ENCODE results near the gene APBA2.
A peak's percentile ranks its signal among the peaks of the same experiment; 100 is the strongest.
"Not testable (repeated sequence)": the region's sequence is repeated elsewhere in the genome, so short reads cannot be mapped to it uniquely, and the experiment has no call there.

APBA2 gene

DNA sequence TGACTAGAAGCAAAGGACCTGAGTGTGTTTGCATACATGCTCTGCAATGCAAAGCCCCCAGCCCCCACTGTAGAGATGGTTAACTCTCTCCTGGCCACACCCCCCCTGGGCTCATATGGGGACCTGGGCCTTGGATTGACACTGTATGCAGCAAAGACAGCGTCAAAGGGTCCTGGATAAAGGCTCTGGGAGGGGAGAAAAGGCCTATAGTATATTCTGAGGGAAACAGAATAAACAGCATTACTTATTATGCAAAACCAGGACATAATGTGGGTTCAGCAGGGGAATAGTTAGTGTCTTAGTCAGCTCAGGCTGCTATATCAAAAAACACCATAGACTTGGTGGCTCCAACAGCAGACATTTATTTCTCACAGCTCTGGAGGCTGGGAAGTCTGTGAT is 158.7 kb downstream of the APBA2 start:
- peak; percentile 96 for DNase-seq

DNA sequence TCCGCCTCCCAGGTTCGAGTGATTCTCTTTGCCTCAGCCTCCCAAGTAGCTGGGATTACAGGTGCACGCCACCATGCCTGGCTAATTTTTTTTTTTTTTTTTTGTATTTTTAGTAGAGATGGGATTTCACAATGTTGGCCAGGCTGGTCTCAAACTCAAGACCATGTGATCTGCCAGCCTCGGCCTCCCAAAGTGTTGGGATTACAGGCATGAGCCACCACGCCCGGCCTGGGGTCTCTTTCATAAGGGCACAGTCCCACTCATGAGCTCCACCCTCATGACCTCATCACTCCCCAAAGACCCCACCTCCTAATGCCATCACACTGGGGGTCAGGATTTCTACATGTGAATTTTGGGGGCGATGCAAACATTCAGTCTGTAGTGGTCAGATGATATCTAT is 159.4 kb downstream of the APBA2 start:
- DNase-seq, result not testable (repeated sequence)

GRCh38 chr15:29045717-29046116 is 159.9 kb downstream of the APBA2 start:
- DNase-seq, result peak; percentile 85

GRCh38 chr15:29046281-29046810 is 160.6 kb downstream of the APBA2 start:
- no peak for DNase-seq

DNA sequence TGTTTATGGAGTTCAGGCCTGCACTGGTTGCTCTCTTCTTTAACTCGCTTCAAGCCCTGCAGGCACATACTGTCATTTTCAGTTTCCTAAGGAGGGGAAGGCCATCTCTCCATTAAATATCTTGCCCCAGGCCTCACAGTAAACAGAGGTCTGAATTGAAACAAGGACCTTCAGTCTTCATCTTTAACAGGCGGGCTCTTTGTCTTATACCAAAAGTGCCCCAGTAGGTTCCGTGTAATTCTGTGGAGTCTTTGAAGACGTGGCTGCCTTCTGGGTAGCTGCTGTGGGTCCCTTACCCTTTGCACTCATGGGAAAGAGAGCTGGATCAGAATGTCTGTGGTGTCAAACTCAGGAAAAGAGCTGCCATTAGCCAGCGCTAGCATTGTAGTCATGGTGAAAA is 161.2 kb downstream of the APBA2 start:
- DNase-seq, result no peak

- DNase-seq, result no peak
Measured at GRCh38 chr15:29048011-29048410, 162.2 kb downstream of the APBA2 start.

DNA sequence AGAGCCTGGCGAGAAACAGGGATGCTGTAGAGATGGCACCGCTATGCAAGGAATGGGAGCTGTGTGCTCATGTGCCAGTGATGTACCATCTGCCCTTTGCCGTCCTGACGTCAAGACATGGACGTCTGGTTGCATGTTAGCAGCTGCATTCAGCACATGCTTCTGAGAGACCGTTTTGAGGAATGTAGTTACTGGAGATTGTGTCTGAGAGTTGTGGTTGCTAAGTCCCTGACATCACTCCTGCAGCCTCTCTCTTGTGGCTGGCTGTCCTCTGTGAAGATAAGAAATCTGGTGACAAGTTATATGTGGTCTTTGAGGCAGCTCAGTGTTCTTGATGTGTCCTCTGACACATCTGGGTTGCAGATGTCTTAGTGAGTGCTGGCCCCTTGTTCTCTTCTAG is 165.1 kb downstream of the APBA2 start:
- DNase-seq, result no peak

GRCh38 chr15:29051422-29051821 is 165.6 kb downstream of the APBA2 start:
- no peak for DNase-seq

DNA sequence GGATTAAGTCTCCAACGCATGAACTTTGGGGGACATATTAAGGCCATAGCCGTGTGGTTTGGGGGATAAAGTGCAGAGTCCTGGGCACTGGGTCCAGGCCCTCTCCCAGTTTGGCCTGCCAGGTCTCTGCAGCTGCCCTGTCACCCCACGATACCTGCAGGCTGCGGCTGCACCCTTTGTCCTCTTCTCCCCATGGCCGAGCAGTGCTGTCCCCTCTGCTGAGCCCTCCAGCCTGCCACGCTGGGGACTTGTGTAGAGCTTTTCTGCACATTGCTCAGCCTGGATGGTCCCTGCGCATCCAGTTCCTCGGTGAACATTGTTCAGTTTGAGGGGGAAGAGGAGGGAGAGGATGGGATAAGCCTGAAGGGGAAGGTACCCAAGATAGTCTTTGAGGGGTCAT is 167.2 kb downstream of the APBA2 start:
- no peak for DNase-seq

DNA sequence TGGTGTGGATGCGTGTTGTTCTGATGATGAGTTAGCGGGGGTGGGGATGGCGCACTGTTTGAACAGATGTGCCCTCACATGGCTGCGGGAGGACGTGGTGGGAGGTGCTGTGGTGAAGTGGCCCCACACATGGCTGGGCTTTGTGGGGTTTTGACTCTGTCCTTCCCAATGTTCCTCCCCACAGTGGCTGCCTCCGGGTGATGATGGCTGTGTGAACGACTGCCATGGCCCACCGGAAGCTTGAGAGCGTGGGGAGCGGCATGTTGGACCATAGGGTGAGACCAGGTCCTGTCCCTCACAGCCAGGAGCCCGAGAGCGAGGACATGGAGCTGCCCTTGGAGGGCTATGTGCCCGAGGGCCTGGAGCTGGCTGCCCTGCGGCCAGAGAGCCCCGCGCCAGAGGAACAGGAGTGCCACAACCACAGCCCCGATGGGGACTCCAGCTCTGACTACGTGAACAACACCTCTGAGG is 167.9 kb downstream of the APBA2 start:
- no peak for DNase-seq

GRCh38 chr15:29054171-29055045 is 168.6 kb downstream of the APBA2 start:
- no peak for DNase-seq

DNA sequence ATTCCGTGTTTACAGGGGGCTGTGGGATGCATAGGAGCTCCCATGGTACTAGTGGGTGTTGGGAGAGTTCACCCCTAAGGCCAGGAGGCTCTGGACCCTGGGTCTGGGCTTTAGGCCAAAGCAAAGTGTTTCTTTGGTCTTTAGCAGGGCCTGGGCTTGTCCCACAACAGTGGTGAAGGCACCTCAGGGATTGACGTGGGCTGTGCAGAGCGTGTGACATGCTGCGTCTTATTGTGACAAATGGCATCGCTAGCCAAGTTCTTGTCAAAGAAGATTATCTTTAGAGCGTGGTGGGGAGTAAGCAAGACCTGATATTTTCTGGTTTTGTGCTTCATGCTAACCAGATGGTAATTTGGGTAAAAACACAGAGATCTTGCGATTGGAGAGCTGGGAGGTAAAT is 170.1 kb downstream of the APBA2 start:
- no peak for DNase-seq

DNA sequence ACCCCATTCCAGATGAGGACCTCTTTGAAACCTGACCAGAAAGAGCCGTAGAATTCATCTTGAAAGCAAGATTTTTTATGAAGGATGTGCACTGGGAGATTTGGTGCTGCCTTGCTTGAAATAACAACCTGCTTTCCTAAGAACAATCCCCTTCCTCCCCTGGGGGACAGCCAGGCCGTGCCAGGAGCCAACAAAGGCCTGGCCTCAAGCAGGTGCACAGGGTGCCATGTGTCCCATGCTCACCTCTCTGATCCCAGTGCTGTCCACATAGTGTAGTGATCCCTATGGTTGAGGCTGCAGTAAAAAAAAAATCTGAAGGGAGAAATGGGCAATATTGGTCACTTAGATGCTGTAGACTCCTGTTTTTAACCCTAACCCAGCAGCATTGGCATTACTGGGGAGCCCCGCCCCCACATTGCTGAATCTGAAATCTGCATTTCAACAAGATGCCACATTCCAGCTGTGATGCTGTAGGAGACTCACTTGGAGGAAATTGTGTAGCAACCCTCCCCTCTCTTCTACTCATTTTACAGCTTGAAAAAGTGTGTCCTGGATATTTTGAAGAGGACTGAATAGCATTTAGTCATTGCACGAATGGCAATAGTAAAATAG is 171.2 kb downstream of the APBA2 start:
- no peak for DNase-seq

DNA sequence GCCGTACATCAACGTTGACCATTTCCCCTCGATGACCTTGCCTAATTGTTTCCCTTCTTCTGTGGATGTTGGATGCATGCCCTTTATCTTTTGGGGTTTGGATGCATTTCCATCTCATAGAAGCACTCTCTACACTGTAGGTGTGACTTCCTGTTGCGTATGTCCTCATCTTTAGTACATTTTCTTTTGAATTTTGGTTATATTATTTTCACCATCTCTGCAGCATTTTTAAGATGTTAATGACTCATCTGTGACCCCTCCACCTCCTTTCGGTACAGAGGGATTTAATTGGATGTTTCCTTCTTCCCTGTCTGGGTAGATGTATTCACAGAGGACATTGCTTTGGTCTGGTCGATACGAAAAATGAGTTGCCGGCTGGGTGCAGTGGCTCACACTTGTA is 172.1 kb downstream of the APBA2 start:
- DNase-seq, result no peak

DNA sequence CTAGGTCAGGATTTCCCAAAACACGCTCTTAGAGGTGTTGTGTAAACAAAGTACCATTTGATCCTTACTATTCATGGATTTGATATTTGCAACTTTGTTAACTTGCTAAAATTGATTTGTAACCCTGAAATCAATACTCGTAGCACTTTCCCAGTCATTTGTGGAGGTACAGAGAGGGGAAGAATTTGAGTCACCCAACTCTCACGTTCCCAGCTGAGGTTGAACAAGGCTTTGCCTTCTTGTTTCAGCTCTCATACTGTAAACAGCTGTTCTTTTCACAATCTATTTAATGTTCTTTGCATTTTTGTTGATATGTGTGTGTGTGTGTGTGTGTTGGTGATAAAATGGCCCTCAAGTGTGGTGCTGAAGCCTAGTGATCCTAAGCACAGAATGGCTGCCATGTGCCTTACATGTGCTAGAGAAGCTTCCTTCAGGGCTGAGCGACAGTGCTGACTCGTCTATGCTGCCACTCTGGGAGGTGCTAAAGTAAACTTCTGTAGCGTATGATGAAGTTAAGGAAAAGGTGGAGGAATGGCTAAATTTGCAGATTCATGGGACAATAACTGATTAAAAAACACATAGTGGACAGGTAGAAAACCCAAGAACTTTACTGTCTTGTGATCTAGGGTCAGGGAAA is 173.2 kb downstream of the APBA2 start:
- no peak for DNase-seq

- DNase-seq, result no peak
Measured at GRCh38 chr15:29059871-29060640, 174.3 kb downstream of the APBA2 start.

- no peak for DNase-seq
Measured at GRCh38 chr15:29061746-29062145, 176.0 kb downstream of the APBA2 start.

- DNase-seq, result no peak
Measured at GRCh38 chr15:29062179-29062591, 176.4 kb downstream of the APBA2 start.

GRCh38 chr15:29062626-29063025 is 176.9 kb downstream of the APBA2 start:
- no peak for DNase-seq

GRCh38 chr15:29063646-29064045 is 177.9 kb downstream of the APBA2 start:
- no peak for DNase-seq

DNA sequence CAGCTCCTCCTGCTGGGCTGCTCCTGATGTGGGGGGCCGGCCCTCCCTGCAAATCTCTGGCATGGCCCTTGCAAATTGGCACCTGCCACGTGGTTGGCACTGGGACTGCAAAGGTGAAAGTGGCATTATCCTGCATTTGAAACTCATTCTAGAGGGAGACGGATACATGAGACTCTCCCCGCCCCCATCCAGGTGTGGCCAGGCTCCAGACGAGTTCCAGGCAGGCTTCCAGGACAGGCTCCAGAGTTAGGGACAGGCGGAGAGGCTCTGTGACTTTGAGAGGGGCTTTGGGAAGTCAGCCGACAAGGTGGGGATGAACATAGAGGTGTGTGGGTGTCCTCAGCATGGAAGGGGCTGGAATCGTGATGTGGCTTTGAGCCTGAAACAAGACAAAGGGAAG is 178.5 kb downstream of the APBA2 start:
- DNase-seq, result no peak

DNA sequence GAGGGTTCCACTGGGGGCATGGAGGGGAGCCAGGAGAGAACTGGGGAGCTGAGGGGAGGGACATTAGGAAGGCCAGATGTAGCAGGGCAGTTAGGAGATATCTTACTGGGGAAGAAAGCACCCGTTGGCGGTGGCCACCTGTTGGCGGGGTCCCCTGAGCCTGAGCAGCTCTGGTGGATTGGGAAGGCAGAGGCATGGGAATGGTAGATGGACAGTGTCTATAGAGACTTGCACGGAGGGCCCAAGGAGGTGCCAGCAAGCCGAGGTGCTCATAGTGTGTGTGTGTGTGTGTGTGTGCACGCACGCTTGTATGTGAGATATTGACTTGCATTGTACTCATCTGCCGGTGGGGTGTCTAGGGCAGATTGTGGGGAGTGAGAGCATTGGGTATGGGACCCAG is 179.0 kb downstream of the APBA2 start:
- no peak for DNase-seq

- no peak for DNase-seq
Measured at GRCh38 chr15:29065571-29065970, 179.8 kb downstream of the APBA2 start.
